Sciatic nerve (tissue), 2 donors: Measurements from ENCODE around the gene RUNX2. TPM values are rescaled to one million over a fixed set of nuclear protein-coding genes. Genes with fewer than 3 reads are reported as not detected.
A peak's percentile ranks its signal among the peaks of the same experiment; 100 is the strongest.

Experiments
- ATAC-seq: fragments of 200-7000 bp; cut with Tn5 transposase; one replicate; pipeline ENCODE4 v1.9.1; 2020; ENCODE audit warnings: mild to moderate bottlenecking, moderate library complexity
- DNase-seq: peaks from one replicate; pipeline ENCODE4 v3.0.0-alpha.2; 2020; ENCODE audit warnings: low spot score
- intact Hi-C: fragments of 100-400 bp; cut with DNase I; formaldehyde crosslinking; loops from one replicate; pipeline ENCODE4 v1.14.2; 2022
- total RNA-seq: library from RNA; stranded (reverse); fragmentation: NEBNext Ultra II Directional; extraction: Animal tissue kit (Norgen Biotek cat#: 25700); gene quantifications from one replicate; pipeline ENCODE4 v1.2.1, GENCODE V29; 2021
- donor health status: DM: no; HTN: no; CAD: no.
- donor health status: DM: no; HTN: no; CAD: no.

Gene RUNX2
- total RNA-seq, 1 donor from 2014 or later: 18.0 TPM

DNA sequence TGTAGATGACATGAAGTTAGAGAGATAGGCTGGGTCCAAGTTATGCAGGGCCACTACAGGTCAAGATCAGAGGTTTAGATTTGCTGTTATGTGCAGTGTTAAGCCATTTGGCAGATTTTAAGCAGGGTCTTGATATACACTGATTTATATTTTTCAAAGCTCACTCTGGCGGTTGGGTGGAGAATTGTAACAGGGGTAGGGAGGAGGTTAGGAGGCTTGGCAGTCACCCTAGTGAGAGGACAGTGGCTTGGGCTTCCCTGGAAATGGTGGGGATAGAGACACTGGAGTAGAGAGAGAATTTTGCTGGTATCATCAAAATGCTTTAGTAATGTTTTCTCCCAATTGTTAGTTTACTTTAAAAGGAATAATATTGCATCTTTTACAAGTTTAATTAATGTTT lies 199.1 kb downstream of the RUNX2 start:
- DNase-seq (no peak), ATAC-seq (no peak)
- intact Hi-C loops: no loop called here

DNA sequence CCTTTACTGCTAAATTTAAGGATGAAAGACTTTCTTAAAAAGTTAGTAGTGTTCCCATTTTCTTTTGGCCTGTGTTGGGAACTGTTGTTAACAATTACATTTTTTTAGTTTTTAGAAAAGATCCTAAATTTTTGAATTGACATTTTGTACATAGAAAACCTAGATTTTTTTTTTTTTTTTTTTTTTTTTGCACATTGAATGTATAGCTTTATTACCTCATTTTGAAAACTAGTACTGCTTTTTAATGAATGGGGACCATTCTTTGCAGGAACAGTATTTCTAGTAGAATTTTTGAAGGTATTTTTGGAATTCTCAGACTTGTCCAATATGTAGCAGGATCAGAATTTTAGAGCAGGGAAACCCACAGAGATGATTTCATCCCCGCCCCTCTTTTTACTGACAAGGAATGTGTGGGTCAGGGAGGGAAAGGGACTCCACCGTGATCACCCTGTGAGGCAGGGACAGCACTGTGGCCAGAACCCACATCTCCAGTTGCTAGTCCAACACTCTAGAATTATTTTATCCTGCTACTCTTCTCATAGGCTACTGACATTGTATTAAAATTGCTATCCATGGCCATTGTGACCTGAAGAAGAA lies 204.0 kb downstream of the RUNX2 start:
- intact Hi-C loops: no loop called here
- peak; percentile 41 for ATAC-seq

DNA sequence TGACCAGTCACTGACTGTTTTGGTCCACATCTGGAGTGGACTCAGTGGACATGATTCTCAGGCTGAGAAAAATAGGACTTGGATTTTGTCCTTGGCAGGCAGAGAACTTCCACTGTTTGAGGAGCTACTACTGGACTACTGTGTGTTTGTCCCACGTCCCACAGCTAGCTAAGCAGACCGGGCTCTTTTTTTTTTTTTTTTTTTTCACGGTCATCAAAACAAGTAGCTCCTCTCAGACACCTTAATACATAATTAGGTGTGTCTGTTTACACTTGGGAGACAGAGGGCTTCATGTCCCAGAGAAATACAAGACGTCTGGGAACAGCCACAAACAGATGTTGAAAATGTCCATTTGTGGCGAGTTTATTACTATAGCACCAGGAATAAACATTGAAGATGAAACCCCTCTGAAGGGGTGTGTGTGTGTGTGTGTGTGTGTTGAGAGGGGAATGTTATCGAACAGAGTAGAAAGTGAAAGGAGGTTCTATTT lies 204.6 kb downstream of the RUNX2 start:
- intact Hi-C loops: no loop called here
- ATAC-seq (peak; percentile 87), DNase-seq (no peak)

More for the DNA sequence above, 204.0 kb downstream of the RUNX2 start:
- DNase-seq: no peak

DNA sequence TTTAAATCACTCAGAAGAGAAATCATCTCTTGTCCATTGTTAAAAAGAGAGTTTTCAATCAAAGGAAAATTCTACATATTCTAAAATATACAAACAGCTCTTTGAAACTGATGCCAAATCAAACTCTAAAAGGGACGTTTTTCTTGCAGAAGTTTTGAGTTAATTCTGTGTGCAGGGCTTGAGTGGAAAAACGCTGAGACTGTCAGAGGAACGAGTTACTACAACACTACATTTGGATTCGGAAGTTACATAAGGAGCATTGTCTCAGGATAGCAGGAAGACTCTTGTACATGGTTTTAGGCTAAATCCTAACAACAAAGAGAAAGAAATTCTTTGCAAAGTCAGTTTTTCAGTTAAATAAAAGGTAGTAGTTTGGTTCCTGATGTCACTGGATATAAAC lies 205.3 kb downstream of the RUNX2 start:
- ATAC-seq: peak; percentile 73

DNA sequence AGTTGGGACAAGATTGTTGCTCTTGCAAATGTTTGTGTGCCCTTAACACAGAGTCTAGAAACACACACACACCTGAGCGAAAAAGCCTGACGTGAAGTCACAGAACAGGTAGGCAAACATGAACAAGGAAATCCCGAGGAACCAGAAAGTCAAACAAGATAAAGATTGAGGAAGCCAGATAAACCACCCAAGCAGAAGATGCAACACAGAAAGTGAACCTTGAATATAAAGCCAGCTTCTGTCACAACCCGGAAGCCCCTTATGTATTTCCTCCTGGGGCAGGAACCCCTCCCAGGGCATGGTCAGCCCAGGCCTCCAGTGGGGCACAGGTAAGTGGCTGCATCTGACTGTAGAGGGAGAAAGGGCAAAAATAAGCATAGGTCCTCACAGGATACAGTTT lies 207.8 kb downstream of the RUNX2 start:
- intact Hi-C loops: no loop called here
- DNase-seq (no peak), ATAC-seq (no peak)

More for the DNA sequence above, 205.3 kb downstream of the RUNX2 start:
- DNase-seq: no peak
- intact Hi-C loops: no loop called here

DNA sequence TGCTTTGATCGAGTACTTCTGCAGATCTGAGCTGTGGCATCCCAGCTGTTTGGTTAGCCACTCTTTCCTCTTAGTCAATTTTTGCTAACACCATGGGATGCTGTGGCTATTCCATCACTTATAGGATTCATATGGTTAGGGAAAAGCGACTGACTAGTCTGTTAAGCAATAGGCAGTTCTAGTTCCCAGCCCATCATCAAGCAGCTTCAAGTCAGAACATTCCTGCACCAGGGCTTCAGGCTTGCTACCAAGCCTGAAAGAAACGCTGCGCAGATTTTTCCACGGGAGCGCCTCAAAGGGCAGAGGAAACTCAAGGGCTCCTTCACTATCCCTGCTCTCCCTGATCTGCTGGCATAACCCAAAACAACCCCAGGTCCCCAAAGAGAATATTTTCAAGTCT lies 209.4 kb downstream of the RUNX2 start:
- peak; percentile 60 for ATAC-seq
- no peak for DNase-seq
- intact Hi-C loops: no loop called here

DNA sequence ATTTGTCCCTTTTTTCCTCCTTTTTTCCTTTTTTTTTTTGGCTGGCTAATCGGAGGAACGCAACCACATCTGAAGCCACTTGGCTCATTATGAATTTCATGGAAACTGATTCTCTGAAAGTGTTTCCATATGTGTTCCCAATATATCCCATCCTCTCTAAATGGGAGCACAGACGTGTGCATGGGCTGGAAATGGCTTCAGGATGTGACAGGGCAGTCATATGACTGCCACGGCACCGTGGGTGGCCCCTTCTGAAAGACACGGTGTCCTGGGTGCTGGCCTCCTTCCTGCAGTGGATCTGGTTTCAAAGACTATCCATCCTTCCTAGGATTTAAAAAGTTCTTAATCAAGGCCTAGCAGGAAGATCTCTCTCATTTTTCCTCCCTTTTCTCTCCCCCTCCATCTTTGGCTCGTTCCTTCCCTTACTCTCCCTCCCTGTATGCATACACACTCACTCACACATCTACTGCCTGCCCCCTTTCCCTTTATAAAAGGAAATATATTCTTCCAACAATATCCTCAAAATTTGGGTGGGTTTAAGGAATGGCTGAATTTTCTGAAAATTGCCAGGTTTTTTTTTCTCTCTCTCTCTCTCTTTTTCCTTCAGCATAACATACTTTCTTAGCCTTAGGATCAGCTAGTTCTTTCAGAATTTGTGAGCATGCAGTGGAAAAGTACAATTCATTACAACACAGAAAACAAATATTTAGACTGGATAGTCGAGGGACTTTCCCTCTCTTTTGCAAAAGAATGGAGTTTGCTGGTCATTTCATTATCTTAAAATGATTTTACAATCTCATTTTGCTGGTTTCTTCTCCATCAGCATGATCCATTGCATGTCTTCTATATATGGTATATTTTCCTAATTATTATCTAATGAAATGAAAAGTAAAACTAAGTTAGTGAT lies 210.8 kb downstream of the RUNX2 start:
- DNase-seq (peak; percentile 83), ATAC-seq (peak; percentile 98)
- intact Hi-C loops: no loop called here

DNA sequence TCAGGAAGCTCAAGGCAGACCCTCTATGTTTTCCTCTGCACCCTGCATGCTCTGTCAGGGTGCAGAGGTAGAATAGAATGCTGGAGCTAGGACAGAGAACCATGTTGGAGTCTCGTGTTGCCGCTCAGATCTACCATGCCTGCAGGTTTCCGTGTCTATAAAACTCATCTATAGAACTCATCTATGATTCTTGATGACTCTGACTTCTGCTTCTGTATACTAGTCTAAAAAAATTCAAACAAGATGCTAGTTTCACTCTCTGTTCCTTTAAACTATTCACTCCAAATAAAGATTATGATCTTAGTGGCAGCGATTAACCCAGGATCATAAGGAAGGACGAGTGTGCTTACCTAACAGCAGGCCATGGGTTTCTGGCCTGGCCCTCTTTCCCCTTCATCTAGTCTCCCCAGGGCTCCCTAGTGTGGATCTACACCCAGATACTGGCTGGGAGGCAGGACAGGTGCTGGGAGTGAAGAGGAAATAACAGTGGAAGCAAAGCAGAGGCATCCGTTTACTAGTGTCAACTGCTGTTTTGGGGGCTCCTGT lies 212.3 kb downstream of the RUNX2 start:
- intact Hi-C loops: loop anchor here (5.0 kb wide), 1 partner anchor 1768 kb away; the partner anchor contains the start of gene VEGFA
- DNase-seq: no peak
- ATAC-seq: no peak

DNA sequence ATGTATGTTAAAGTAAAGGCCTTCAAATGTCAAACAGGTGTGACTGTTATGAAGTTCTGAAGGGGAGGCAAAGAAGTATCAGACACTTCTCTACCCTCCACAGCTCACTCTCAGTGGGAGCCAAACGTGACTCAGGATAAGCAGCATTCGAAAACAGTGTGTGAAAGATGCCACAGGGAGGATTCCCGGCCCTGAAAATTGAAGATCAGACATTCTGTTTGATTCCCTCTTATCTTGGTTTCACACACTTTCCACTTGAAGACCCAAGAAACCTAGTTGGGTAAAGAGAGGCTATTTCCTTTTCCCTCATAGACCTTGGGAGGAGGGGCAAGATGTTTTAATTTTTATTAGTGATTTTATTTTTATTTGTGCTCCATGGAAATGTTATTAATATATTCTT lies 213.8 kb downstream of the RUNX2 start:
- ATAC-seq (no peak), DNase-seq (no peak)
- intact Hi-C loops: loop anchor here (5.0 kb wide), 1 partner anchor 1770 kb away; the partner anchor contains the start of gene VEGFA

DNA sequence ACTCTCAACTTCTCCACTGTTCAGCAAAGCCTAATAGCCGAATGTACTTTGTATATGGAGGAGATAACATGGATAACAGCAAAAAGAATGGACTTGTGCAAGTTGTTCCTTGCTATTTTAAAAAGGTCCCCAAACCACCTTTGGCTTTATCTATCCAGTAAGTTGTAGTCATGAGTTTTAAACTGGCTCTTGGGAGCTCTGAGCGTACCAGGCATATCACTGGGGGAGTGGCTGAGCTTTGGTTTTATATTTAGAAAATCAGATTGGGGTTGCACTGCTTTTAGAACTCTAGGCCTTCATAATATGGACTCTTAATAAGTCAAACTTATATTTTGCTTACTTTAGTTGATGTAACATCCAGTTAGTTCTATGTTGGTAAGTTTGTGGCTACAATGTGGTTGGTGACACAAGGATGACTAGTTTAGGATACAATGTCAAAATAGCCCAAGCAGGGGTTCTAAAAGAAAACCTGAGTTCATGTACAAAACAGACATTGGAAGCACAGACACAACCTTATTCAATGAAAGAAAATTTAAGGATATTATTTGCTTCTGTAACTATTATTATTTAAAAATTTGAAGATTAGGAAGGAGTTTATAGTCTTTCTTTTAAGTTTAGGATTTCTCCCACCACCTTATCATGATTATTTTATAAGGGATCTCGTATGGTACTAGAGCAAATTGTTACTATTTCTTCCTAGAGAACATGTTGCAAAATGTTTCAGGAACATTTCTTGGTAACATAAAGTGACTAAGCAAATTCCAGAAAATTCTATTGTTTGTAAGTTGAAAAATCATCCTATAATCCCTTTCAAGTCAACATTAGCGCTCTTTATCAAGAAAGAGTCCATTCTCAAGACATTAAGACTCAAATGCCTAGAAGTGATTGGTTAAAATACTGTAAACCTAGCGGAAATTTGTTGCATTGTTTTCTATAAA lies 215.4 kb downstream of the RUNX2 start:
- ATAC-seq: no peak
- no peak for DNase-seq
- intact Hi-C loops: loop anchor here (5.0 kb wide), 1 partner anchor 1771 kb away; the partner anchor contains the start of gene VEGFA

DNA sequence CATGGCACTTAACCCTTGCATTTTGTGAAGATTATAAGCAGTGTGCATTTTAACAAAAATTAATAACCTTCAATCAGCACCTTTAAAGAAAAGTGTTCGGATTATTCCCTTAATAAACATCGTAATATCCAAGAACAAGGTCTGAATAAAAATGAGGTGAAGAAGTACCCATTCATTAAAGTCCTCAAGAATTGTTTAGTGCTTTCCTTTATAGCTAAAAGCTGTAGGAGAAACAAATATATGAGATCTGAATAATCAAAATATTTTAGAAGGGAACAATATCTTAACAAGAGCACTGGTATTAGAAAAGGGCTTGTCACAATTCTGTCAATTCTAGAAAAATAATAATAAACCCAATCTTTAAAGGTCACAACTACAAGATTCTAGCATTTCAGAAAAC lies 217.3 kb downstream of the RUNX2 start:
- intact Hi-C loops: no loop called here
- ATAC-seq (no peak), DNase-seq (no peak)

DNA sequence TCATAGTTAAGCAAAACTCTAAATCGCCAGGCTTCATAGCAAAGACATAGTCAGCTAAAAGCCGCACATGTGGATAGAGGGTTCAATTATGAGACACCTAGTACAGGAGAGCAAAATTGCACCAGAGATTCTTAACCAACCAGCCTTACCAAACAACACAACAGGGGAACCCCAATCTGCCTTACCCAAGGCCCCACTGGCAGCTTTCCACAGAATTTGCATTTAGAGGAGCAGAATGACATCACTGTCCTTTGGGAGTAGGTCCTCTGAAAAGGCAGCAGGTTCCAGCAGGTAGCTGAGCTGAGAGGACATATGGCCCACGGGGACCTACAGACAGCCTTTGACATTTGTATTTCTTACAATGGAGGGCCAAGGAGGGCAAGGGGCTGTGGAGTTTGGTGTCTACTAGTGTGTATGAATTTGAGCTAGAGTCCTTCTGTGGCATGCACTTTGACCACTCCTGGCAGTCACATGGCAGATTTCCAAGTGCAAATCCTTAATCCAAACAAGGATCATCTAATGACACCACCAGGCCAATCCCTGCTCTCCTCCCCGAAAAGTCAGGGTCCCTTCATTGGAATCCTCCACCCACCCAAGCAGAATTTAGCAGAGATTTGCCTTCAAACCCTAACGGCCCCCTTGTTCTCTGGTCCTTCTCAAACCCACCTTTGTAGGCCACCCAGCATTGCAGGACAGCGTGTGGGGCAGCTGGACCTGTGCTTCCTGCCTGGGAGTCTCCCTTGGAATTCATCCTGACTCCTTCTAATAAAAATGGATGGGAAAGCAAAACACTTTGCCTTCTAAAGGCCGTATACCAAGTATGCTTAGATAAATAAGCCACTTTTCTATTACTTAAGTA lies 220.8 kb downstream of the RUNX2 start:
- DNase-seq (no peak), ATAC-seq (no peak)
- intact Hi-C loops: no loop called here

DNA sequence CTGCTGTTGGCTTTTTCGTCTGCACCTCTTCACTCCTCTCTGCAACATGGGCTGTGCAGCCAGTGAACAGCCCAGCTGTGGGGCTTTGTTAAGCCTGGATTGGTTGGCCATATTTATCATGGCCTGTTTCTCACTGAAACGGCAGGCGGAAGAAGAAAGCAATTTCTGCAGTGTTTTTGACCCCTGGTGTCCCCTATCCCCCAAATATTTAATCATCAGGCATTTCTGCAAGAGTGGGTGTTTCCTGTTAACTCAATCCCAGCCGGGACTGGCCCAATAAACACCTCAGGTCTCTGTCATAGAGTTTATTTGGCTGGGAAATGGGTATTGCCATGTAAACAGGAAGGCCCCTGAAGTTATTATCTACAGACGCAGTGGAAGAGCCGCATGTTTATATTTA lies 224.4 kb downstream of the RUNX2 start:
- no peak for ATAC-seq
- intact Hi-C loops: no loop called here
- DNase-seq: no peak

DNA sequence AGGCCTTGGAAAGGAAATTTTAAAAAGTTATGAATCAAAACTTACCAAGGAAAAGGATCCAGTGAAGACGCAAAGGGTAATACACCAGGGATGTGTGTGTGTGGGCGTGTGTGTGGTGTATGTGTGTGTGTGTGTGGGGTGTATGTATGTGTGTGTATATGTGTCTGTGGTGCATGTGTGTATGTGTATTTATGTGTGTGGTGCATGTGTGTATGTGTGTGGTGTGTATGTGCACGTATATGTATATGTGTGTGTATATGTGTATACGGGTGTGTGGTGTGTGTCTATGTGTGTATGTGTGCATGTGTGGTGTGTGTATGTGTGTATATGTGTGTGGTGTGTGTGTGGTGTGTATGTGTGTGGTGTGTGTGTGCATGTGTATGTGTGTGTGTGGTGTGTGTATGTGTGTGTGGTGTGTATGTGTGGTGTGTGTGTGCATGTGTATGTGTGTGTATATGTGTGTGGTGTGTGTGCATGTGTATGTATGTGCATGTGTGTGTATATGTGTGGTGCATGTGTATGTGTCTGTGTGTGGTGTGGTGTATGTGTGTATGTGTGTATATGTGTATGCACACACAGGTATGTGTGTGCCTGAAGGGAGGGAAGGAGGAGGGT lies 225.7 kb downstream of the RUNX2 start:
- DNase-seq (no peak), ATAC-seq (no peak)
- intact Hi-C loops: no loop called here

DNA sequence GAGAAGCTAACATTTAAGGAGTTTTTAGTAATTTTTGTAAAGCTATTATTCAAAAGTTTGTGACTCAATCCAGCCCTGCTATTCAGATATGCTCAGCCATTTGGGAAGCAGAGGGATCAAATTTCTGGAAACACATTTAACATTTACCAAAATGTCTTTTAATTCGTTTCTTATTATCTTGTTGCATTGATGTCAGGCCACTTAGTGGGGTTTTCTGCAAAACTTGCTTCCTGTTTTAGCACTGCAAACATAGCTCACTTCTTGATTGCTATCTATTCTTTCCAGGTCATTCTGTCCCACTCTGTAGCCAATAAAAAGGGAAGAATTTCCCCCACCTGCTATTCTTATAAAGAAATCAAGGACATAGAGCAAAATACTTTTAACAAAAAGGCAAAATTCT lies 226.5 kb downstream of the RUNX2 start:
- intact Hi-C loops: no loop called here
- no peak for ATAC-seq
- DNase-seq: no peak

DNA sequence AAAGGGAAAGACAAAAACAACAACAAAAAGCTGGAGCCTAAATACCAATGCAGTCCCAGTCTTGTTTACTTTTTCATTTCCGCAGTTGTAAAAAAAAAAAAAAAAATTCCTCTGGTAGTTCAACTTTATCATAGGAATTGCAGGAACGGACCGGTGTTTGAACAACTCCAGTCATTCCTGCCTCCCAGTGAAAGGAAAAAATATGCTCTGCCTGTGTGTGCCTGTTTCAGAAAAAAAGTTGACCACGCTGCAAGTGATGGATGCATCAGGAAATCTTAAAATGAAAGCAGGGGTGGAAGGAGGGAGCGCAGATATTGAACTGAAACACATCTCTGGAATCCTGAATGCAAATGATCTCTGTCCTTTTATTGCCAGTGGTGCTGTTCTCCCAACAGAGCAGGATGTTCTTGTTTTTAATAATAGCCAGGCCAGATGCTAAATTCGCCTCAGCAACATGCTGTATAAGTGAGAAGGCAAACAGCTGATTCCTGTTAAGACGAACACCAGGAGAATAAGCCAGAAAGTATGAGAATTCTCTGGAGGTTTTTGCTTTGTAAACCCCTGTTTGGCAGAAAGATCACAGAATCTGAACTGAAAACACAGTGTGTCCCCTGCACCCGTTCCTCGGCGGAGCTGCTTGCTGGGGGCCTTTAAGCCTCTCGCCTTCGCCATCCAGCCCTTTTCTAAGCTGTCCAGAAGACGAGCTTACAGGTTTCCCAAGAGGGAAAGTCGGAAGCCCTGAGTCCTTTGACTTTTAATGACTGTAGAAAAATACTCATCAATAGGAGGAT lies 228.0 kb downstream of the RUNX2 start:
- intact Hi-C loops: no loop called here
- DNase-seq (no peak), ATAC-seq (peak; percentile 85)

DNA sequence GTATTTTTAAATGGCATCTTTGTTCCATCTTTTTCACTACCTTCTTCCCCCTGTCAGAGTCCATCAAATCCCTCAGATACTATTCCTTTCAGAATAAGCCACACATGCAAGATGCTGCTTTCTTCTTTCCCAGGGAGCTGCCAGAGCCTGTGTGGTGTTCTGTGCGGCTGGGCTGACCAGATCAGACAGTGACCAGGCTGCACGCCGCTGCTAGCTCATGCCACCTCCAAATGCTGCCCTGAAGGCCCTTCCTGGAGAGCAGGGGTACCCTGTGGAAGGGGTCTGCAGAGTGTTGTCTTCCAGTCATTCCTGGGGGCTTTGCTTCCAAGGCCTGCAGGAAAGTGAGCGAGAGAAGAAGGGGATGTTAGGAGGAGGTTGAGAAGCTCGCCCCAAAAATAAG lies 228.7 kb downstream of the RUNX2 start:
- ATAC-seq: peak; percentile 67
- no peak for DNase-seq
- intact Hi-C loops: no loop called here
